SK-N-SH (cell line): ENCODE measurements around the gene ZPBP2. TPM values are rescaled to one million over a fixed set of nuclear protein-coding genes. Genes with fewer than 3 reads are reported as not detected.

Experiments used
- CTCF ChIA-PET: fragments of 300-600, 350-600 bp; formaldehyde crosslinking; extraction: SDS; loops from one replicate; lab custom pipeline; 2021; lab: Yijun Ruan, JAX
- POLR2A ChIA-PET: fragments of 350-600 bp; sonication (Branson Sonifier 250); formaldehyde crosslinking; extraction: SDS; loops from one replicate; lab custom pipeline; 2020; ENCODE audit warnings: antibody characterized with exemption, inconsistent platforms; lab: Yijun Ruan, JAX
- DNase-seq: peaks from one replicate; pipeline ENCODE4 v3.0.0; 2012
- H2AFZ ChIP-seq: fragments of 200-600 bp; sonication (generic); 2 replicates; pipeline ENCODE4 v1.8.1; 2016; ENCODE audit warnings: antibody characterized with exemption, mild to moderate bottlenecking, low read depth
- H3F3A ChIP-seq: fragments of 200-600 bp; sonication (generic); replicated peaks from 2 replicates; pipeline ENCODE3; 2016; ENCODE audit warnings: antibody characterized with exemption, mild to moderate bottlenecking; ENCODE audit not compliant: insufficient read depth
- H3K27ac ChIP-seq, 2 experiments: fragments of 200-500 bp in 1 of 2; fragments of 200-600 bp in 1 of 2; sonication (Bioruptor generic) in 1 of 2; sonication (generic), shearing (Covaris generic) in 1 of 2; 2 replicates each; pipeline versions ENCODE4 v1.5.1 to v1.6.1; 2014 to 2016; ENCODE audit warnings: low read depth in 2 of 2, inconsistent platforms in 1 of 2, low read length in 1 of 2, mild to moderate bottlenecking in 1 of 2, mixed read lengths in 1 of 2
- H3K27me3 ChIP-seq: fragments of 200-600 bp; sonication (generic), shearing (Covaris generic); 2 replicates; pipeline ENCODE4 v1.6.1; 2016; ENCODE audit warnings: mixed run types; ENCODE audit not compliant: insufficient read depth
- H3K36me3 ChIP-seq, 2 experiments: fragments of 200-500 bp in 1 of 2; fragments of 200-600 bp in 1 of 2; sonication (Bioruptor generic) in 1 of 2; sonication (generic) in 1 of 2; replicated peaks in 1 of 2; 2 replicates each; pipeline versions ENCODE3 to v1.5.1; 2014 to 2016; ENCODE audit warnings: low read length in 1 of 2, mild to moderate bottlenecking in 1 of 2; ENCODE audit not compliant: insufficient read depth in 2 of 2, control insufficient read depth in 1 of 2
- H3K4me1 ChIP-seq, 2 experiments: fragments of 200-500 bp in 1 of 2; fragments of 200-600 bp in 1 of 2; sonication (Bioruptor generic) in 1 of 2; sonication (generic), shearing (Covaris generic) in 1 of 2; 2 replicates each; pipeline versions ENCODE4 v1.5.1 to v1.6.1; 2014 to 2016; ENCODE audit warnings: low read depth in 1 of 2, low read length in 1 of 2, mixed run types in 1 of 2; ENCODE audit not compliant: insufficient read depth in 2 of 2, control insufficient read depth in 1 of 2
- H3K4me2 ChIP-seq: fragments of 200-600 bp; sonication (generic), shearing (Covaris generic); 2 replicates; pipeline ENCODE4 v1.6.1; 2017; ENCODE audit warnings: mixed run types
- H3K4me3 ChIP-seq, 2 experiments: fragments of 200-500 bp in 1 of 2; fragments of 200-600 bp in 1 of 2; sonication (Bioruptor generic) in 1 of 2; sonication (generic), shearing (Covaris generic) in 1 of 2; 2 replicates each; pipeline versions ENCODE4 v1.5.1 to v1.8.1; 2014 to 2016; ENCODE audit warnings: low read depth in 2 of 2, inconsistent platforms in 1 of 2, low read length in 1 of 2, mild to moderate bottlenecking in 1 of 2, mixed read lengths in 1 of 2, moderate library complexity in 1 of 2
- H3K79me2 ChIP-seq: fragments of 200-600 bp; sonication (generic); 2 replicates; pipeline ENCODE4 v1.8.1; 2017; ENCODE audit warnings: mild to moderate bottlenecking; ENCODE audit not compliant: insufficient read depth
- H3K9ac ChIP-seq: fragments of 200-600 bp; sonication (generic); 2 replicates; pipeline ENCODE4 v1.6.1; 2017; ENCODE audit warnings: mixed run types
- H3K9me2 ChIP-seq: fragments of 200-600 bp; sonication (generic); 2 replicates; pipeline ENCODE4 v1.6.1; 2017; ENCODE audit warnings: mixed run types
- H3K9me3 ChIP-seq: fragments of 200-600 bp; sonication (generic); 2 replicates; pipeline ENCODE4 v1.6.1; 2017; ENCODE audit warnings: mixed run types, mild to moderate bottlenecking, moderate library complexity
- H4K20me1 ChIP-seq: fragments of 200-600 bp; sonication (generic); 2 replicates; pipeline ENCODE4 v1.6.1; 2017; ENCODE audit warnings: mild to moderate bottlenecking, mixed run types; ENCODE audit not compliant: insufficient read depth
- MEF2A ChIP-seq: IDR thresholded peaks from 2 replicates; pipeline ENCODE4 v1.4.0; 2012; ENCODE audit warnings: low read depth, borderline replicate concordance
- NFIC ChIP-seq: IDR thresholded peaks from 2 replicates; pipeline ENCODE4 v1.4.0; 2012; ENCODE audit warnings: borderline replicate concordance
- SMC3 ChIP-seq: IDR thresholded peaks from 2 replicates; pipeline ENCODE4 v1.6.1; 2012; ENCODE audit warnings: low read depth, low read length, improper control_type of control experiment
- YY1 ChIP-seq: IDR thresholded peaks from 2 replicates; pipeline ENCODE4 v1.4.0; 2012; ENCODE audit warnings: low read depth, mild to moderate bottlenecking
- WGBS: methylation state at CpG from one replicate; pipeline ENCODE4 v1.1.6; 2017; ENCODE audit warnings: low lambda C conversion rate; 5-methylcytosine and 5-hydroxymethylcytosine counted together
- polyA plus RNA-seq, 3 experiments: library from polyadenylated mRNA; depleted of rRNA; stranded (reverse); fragments of >200 nt; gene quantifications; 2 replicates each; pipeline ENCODE4 v1.2.3, GENCODE V29; 2012
- small RNA-seq, 7 experiments: library from RNA; depleted of rRNA; stranded (forward); fragments of <200 nt; gene quantifications; one replicate each; pipeline ENCODE3, GENCODE V24; 2012
- TF ChIP-seq, protein P1 (sequence below): IDR thresholded peaks from 2 replicates; pipeline ENCODE4; 2012
- TF ChIP-seq, protein P2 (sequence below): IDR thresholded peaks from 2 replicates; pipeline ENCODE4 v1.4.0; 2012; ENCODE audit warnings: low read depth, borderline replicate concordance
- TF ChIP-seq, protein P3 (sequence below): fragments of 150-350 bp; IDR thresholded peaks from 2 replicates; pipeline ENCODE4 v1.6.1; 2016; ENCODE audit warnings: mild to moderate bottlenecking, low read depth, low read length

Gene ZPBP2
- polyA plus RNA-seq, 1 of the 3 experiments (the other 2 are of a cell fraction), result not detected

DNA sequence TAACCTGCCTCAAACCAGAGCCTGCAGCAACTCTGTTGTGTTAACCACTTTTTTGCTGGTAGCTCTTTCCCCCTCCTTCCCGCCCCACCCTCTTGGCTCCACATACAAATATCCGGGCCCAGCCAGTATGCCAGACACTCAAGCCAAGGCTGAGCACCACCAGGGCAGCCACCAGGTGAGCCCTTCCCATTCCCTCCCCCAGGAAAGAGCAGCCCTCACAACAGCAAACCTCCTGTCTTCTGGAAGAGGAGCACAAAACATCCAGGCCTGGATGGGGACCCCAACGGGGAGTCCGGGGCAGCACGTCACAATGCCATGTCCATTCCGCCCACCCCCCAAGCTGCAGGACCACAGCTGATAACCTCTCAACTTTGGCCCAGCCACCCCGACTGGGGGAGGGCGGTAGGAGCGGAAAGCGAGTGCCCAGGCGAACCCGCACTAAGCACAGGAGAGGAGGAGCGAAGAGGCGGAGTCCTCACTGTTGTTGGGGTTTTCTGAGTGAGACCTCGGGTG lies 58.6 kb downstream of the ZPBP2 start:
- TF ChIP-seq, protein P1, sequence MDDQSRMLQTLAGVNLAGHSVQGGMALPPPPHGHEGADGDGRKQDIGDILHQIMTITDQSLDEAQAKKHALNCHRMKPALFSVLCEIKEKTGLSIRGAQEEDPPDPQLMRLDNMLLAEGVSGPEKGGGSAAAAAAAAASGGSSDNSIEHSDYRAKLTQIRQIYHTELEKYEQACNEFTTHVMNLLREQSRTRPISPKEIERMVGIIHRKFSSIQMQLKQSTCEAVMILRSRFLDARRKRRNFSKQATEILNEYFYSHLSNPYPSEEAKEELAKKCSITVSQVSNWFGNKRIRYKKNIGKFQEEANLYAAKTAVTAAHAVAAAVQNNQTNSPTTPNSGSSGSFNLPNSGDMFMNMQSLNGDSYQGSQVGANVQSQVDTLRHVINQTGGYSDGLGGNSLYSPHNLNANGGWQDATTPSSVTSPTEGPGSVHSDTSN, result no peak
- TF ChIP-seq SMC3 (no peak), NFIC (no peak), YY1 (no peak), MEF2A (no peak)
- TF ChIP-seq, protein P2, sequence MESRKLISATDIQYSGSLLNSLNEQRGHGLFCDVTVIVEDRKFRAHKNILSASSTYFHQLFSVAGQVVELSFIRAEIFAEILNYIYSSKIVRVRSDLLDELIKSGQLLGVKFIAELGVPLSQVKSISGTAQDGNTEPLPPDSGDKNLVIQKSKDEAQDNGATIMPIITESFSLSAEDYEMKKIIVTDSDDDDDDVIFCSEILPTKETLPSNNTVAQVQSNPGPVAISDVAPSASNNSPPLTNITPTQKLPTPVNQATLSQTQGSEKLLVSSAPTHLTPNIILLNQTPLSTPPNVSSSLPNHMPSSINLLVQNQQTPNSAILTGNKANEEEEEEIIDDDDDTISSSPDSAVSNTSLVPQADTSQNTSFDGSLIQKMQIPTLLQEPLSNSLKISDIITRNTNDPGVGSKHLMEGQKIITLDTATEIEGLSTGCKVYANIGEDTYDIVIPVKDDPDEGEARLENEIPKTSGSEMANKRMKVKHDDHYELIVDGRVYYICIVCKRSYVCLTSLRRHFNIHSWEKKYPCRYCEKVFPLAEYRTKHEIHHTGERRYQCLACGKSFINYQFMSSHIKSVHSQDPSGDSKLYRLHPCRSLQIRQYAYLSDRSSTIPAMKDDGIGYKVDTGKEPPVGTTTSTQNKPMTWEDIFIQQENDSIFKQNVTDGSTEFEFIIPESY, result no peak
- TF ChIP-seq, protein P3, sequence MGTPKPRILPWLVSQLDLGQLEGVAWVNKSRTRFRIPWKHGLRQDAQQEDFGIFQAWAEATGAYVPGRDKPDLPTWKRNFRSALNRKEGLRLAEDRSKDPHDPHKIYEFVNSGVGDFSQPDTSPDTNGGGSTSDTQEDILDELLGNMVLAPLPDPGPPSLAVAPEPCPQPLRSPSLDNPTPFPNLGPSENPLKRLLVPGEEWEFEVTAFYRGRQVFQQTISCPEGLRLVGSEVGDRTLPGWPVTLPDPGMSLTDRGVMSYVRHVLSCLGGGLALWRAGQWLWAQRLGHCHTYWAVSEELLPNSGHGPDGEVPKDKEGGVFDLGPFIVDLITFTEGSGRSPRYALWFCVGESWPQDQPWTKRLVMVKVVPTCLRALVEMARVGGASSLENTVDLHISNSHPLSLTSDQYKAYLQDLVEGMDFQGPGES, result no peak
- peak overlapping the region; percentile 86 for H3K9ac ChIP-seq
- peak; percentile 69 for DNase-seq
- H4K20me1 ChIP-seq, result peaks cover 37% of the 10 kb centered on the region
- peaks cover 9 to 25% of the 10 kb centered on the region in 2 experiments for H3K36me3 ChIP-seq
- WGBS, result 28% methylated on average over 2 of the region's 15 CpGs
- H3K27me3 ChIP-seq, result no peaks in the 10 kb centered on the region
- H3K79me2 ChIP-seq, result peaks cover 37% of the 10 kb centered on the region
- ChIA-PET POLR2A (interaction anchor here (1.0 kb wide), 1 partner anchor 13 kb away, joined by 3 read pairs; no protein-coding TSS in a partner anchor), CTCF (interaction anchor here (1.2 to 3.4 kb wide), 3 partner anchors 10 to 32 kb away, joined by 4 to 20 read pairs (median 5); no protein-coding TSS in a partner anchor)
- peaks cover 8 to 32% of the 10 kb centered on the region in 2 experiments; a peak in 3 of 4 replicates for H3K4me1 ChIP-seq
- peak overlapping the region; percentile 96 for H3K4me2 ChIP-seq
- no peaks in the 10 kb centered on the region for H3K9me2 ChIP-seq
- peaks cover 27% of the 10 kb centered on the region for H3F3A ChIP-seq
- H3K4me3 ChIP-seq, result peak overlapping the region; percentile 60 to 92
- H2AFZ ChIP-seq, result 0 out of 2 replicates have a peak overlapping the region, but pooled peaks have one; percentile 63
- peak overlapping the region in 1 of 2 experiments; percentile 90; a peak in 3 of 4 replicates for H3K27ac ChIP-seq
- no peaks in the 10 kb centered on the region for H3K9me3 ChIP-seq

Small RNA genes lying within 50 kb of the gene (small RNA-seq; reads per million reads assigned to genes)
- gene AC090844.1, result 0 reads per million in 7 experiments

Other genes starting within 250 kb of the ZPBP2 start
- 0.05 and 0.07 TPM in 2 replicates for gene PPP1R1B, start 241.2 kb upstream of the ZPBP2 start, polyA plus RNA-seq (2012; rRNA removed)
- 76.8 and 78.0 TPM in 2 replicates for gene STARD3, start 231.1 kb upstream of the ZPBP2 start, polyA plus RNA-seq (2012; rRNA removed)
- 0.43 and 0.67 TPM in 2 replicates for gene TCAP, start 202.9 kb upstream of the ZPBP2 start, polyA plus RNA-seq (2012; rRNA removed)
- 0.05 and 0.07 TPM in 2 replicates for gene PNMT, start 199.7 kb upstream of the ZPBP2 start, polyA plus RNA-seq (2012; rRNA removed)
- 20.9 and 25.8 TPM in 2 replicates for gene PGAP3, start 180.1 kb upstream of the ZPBP2 start, polyA plus RNA-seq (2012; rRNA removed)
- gene ERBB2, start 168.1 kb upstream of the ZPBP2 start, polyA plus RNA-seq (2012; rRNA removed), result 1.9 and 2.6 TPM in 2 replicates
- 100 and 105 TPM in 2 replicates for gene MIEN1, start 137.7 kb upstream of the ZPBP2 start, polyA plus RNA-seq (2012; rRNA removed)
- gene GRB7, start 130.3 kb upstream of the ZPBP2 start, polyA plus RNA-seq (2012; rRNA removed), result not detected in 2 replicates
- not detected in 2 replicates for gene IKZF3, start 3.9 kb upstream of the ZPBP2 start, polyA plus RNA-seq (2012; rRNA removed)
- gene GSDMB, start 50.4 kb downstream of the ZPBP2 start, polyA plus RNA-seq (2012; rRNA removed), result 2.4 and 3.6 TPM in 2 replicates
- gene ORMDL3, start 59.4 kb downstream of the ZPBP2 start, polyA plus RNA-seq (2012; rRNA removed), result 27.8 and 38.5 TPM in 2 replicates
- not detected in 2 replicates for gene LRRC3C, start 59.5 kb downstream of the ZPBP2 start, polyA plus RNA-seq (2012; rRNA removed)
- not detected in 2 replicates for gene GSDMA, start 94.8 kb downstream of the ZPBP2 start, polyA plus RNA-seq (2012; rRNA removed)
- gene PSMD3, start 112.6 kb downstream of the ZPBP2 start, polyA plus RNA-seq (2012; rRNA removed), result 87.6 and 104 TPM in 2 replicates
- not detected in 2 replicates for gene CSF3, start 147.2 kb downstream of the ZPBP2 start, polyA plus RNA-seq (2012; rRNA removed)
- gene MED24, start 186.2 kb downstream of the ZPBP2 start, polyA plus RNA-seq (2012; rRNA removed), result 62.8 and 64.5 TPM in 2 replicates
- 20.1 and 23.1 TPM in 2 replicates for gene THRA, start 194.8 kb downstream of the ZPBP2 start, polyA plus RNA-seq (2012; rRNA removed)
- gene NR1D1, start 232.4 kb downstream of the ZPBP2 start, polyA plus RNA-seq (2012; rRNA removed), result 2.1 and 6.5 TPM in 2 replicates